SU-DHL-6 (cell line): ENCODE results near the gene CEACAM6.

Experiments used
- EZH2phosphoT487 ChIP-seq: fragments of 200-600 bp; sonication (generic), shearing (Covaris generic); conservative IDR thresholded peaks from 2 replicates; pipeline ENCODE4 v1.6.1; 2018; ENCODE audit warnings: mild to moderate bottlenecking, antibody characterized with exemption, low read length, moderate library complexity, mixed read lengths
- TF ChIP-seq, protein P1 (sequence below): fragments of 200-600 bp; sonication (generic); IDR thresholded peaks from one replicate; pipeline ENCODE4 v1.5.1; 2017; ENCODE audit warnings: antibody characterized with exemption, mild to moderate bottlenecking, low read length, moderate library complexity; ENCODE audit not compliant: insufficient read depth, poor library complexity, severe bottlenecking

DNA sequence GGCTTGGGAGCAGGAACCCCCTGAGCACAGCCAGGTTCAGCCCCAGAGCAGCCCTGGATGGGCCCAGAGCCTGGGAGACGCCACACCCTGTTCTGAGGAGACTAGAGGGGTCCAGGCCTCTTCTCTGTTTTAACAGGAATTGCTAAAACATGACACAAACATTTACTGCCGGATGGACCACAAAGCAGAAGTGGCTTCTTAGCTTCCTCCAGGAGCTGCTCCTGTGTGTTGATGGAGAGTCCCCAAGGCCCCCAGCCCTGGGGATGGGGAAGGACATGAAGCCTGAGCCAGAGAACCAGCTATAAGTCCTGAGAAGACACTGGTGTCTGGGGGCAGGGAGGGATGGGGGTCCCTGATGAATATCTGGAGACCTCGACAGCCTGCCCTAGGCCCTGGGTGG is 55.7 kb downstream of the CEACAM6 start:
- TF ChIP-seq, protein P1, sequence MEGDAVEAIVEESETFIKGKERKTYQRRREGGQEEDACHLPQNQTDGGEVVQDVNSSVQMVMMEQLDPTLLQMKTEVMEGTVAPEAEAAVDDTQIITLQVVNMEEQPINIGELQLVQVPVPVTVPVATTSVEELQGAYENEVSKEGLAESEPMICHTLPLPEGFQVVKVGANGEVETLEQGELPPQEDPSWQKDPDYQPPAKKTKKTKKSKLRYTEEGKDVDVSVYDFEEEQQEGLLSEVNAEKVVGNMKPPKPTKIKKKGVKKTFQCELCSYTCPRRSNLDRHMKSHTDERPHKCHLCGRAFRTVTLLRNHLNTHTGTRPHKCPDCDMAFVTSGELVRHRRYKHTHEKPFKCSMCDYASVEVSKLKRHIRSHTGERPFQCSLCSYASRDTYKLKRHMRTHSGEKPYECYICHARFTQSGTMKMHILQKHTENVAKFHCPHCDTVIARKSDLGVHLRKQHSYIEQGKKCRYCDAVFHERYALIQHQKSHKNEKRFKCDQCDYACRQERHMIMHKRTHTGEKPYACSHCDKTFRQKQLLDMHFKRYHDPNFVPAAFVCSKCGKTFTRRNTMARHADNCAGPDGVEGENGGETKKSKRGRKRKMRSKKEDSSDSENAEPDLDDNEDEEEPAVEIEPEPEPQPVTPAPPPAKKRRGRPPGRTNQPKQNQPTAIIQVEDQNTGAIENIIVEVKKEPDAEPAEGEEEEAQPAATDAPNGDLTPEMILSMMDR = no peak
- TF ChIP-seq EZH2phosphoT487 = no peak
